Loucy (cell line): Measurements from ENCODE around the gene CELF2.

Experiments
- H2AFZ ChIP-seq: fragments of 200-600 bp; sonication (generic); 2 replicates; pipeline ENCODE4 v1.6.0; 2016; ENCODE audit warnings: antibody characterized with exemption, mild to moderate bottlenecking, low read length, moderate library complexity
- H3F3A ChIP-seq: fragments of 200-600 bp; 2 replicates; pipeline ENCODE4 v1.6.0; 2016; ENCODE audit warnings: antibody characterized with exemption, low read depth, mild to moderate bottlenecking
- H3K27me3 ChIP-seq: fragments of 200-600 bp; sonication (generic); 2 replicates; pipeline ENCODE4 v1.6.1; 2014; ENCODE audit warnings: low read length, mild to moderate bottlenecking; ENCODE audit not compliant: insufficient read depth, poor library complexity, severe bottlenecking
- H3K36me3 ChIP-seq: fragments of 200-600 bp; sonication (generic); 2 replicates; pipeline ENCODE4 v1.6.1; 2016; ENCODE audit warnings: low read length; ENCODE audit not compliant: insufficient read depth
- H3K4me1 ChIP-seq: fragments of 200-600 bp; sonication (generic); 2 replicates; pipeline ENCODE4 v1.5.1; 2014; ENCODE audit warnings: low read length, mild to moderate bottlenecking; ENCODE audit not compliant: insufficient read depth, poor library complexity, severe bottlenecking
- H3K4me2 ChIP-seq: fragments of 200-600 bp; sonication (generic); 2 replicates; pipeline ENCODE4 v1.6.0; 2014; ENCODE audit warnings: antibody characterized with exemption, low read length, low read depth, mild to moderate bottlenecking; ENCODE audit not compliant: poor library complexity, severe bottlenecking
- H3K4me3 ChIP-seq: fragments of 200-600 bp; sonication (generic); 2 replicates; pipeline ENCODE4 v1.5.1; 2014; ENCODE audit warnings: low read length, mild to moderate bottlenecking, mixed read lengths; ENCODE audit not compliant: poor library complexity, severe bottlenecking
- H3K79me2 ChIP-seq: fragments of 200-600 bp; sonication (generic); 2 replicates; pipeline ENCODE4 v1.6.1; 2014; ENCODE audit warnings: low read length; ENCODE audit not compliant: insufficient read depth
- H3K9ac ChIP-seq: fragments of 200-600 bp; sonication (generic); 2 replicates; pipeline ENCODE4 v1.6.0; 2014; ENCODE audit warnings: mild to moderate bottlenecking, low read depth, low read length, moderate library complexity; ENCODE audit not compliant: poor library complexity, severe bottlenecking
- H3K9me2 ChIP-seq: fragments of 200-600 bp; sonication (generic); replicated peaks from 2 replicates; pipeline ENCODE4 v1.6.1; 2016; ENCODE audit warnings: low read depth, low read length, mixed read lengths
- H3K9me3 ChIP-seq: fragments of 200-600 bp; sonication (generic); 2 replicates; pipeline ENCODE4 v1.6.1; 2014; ENCODE audit warnings: mild to moderate bottlenecking, antibody characterized with exemption, low read length, low read depth; ENCODE audit not compliant: insufficient read depth
- H4K20me1 ChIP-seq: fragments of 200-600 bp; sonication (generic); 2 replicates; pipeline ENCODE4 v1.6.0; 2014; ENCODE audit warnings: antibody characterized with exemption, low read length, mild to moderate bottlenecking; ENCODE audit not compliant: insufficient read depth, poor library complexity, severe bottlenecking
- EZH2phosphoT487 ChIP-seq: fragments of 200-600 bp; IDR thresholded peaks from 2 replicates; pipeline ENCODE4 v1.6.1; 2018; ENCODE audit warnings: antibody characterized with exemption, mild to moderate bottlenecking, moderate library complexity, borderline replicate concordance
- TF ChIP-seq, protein P1 (sequence below): fragments of 200-600 bp; sonication (generic); conservative IDR thresholded peaks from 2 replicates; pipeline ENCODE4 v1.5.1; 2014; ENCODE audit warnings: mild to moderate bottlenecking, antibody characterized with exemption, low read length

CELF2 gene

DNA sequence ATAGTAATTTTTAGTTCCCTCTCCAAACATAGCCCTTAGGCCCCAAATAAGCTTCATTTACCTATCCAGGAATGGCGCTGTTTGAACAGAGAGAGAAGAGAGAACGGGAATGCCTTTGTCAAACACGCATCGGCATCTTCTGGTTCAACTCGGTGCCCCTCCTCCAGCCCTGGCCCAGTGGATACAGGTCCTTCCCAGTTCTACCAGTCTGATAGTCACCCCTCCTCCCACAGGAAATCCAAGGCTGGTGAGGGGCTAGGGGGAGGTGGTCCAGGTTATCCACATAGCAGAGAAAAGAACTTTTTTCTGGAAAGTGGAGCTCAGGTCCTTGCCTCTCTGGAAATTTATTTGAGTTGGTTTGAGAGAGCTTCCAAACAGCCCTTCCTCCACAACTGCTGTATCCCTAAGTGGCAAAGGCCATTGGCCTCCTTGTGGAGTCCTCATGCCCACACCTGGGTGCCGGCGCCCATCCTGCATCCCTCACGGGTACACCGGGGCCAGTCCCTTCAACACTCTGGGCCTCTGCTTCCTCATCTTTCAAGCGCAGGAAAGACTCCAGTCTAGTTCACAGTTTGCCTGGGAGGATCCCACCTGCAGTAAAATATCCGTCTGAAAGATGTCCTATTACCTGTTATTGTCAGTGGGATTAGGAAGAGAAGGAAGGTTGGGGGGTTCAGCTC is 287.4 kb downstream of the CELF2 start:
- Histone ChIP-seq H3K9ac (no peak overlapping the region), H3F3A (no peaks in the 10 kb centered on the region), H3K79me2 (peaks cover 6% of the 10 kb centered on the region; the same call in 1 of the 2 replicates), H3K4me2 (no peak overlapping the region), H2AFZ (no peak overlapping the region), H3K9me3 (0 out of 2 replicates have a peak, but pooled peaks cover 5% of the 10 kb centered on the region), H3K4me1 (no peaks in the 10 kb centered on the region), H3K36me3 (peaks cover 96% of the 10 kb centered on the region), H3K9me2 (no peaks in the 10 kb centered on the region), H4K20me1 (no peaks in the 10 kb centered on the region), H3K4me3 (no peak overlapping the region), H3K27me3 (no peaks in the 10 kb centered on the region)
- TF ChIP-seq EZH2phosphoT487: no peak
- TF ChIP-seq, protein P1, sequence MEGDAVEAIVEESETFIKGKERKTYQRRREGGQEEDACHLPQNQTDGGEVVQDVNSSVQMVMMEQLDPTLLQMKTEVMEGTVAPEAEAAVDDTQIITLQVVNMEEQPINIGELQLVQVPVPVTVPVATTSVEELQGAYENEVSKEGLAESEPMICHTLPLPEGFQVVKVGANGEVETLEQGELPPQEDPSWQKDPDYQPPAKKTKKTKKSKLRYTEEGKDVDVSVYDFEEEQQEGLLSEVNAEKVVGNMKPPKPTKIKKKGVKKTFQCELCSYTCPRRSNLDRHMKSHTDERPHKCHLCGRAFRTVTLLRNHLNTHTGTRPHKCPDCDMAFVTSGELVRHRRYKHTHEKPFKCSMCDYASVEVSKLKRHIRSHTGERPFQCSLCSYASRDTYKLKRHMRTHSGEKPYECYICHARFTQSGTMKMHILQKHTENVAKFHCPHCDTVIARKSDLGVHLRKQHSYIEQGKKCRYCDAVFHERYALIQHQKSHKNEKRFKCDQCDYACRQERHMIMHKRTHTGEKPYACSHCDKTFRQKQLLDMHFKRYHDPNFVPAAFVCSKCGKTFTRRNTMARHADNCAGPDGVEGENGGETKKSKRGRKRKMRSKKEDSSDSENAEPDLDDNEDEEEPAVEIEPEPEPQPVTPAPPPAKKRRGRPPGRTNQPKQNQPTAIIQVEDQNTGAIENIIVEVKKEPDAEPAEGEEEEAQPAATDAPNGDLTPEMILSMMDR: no peak

DNA sequence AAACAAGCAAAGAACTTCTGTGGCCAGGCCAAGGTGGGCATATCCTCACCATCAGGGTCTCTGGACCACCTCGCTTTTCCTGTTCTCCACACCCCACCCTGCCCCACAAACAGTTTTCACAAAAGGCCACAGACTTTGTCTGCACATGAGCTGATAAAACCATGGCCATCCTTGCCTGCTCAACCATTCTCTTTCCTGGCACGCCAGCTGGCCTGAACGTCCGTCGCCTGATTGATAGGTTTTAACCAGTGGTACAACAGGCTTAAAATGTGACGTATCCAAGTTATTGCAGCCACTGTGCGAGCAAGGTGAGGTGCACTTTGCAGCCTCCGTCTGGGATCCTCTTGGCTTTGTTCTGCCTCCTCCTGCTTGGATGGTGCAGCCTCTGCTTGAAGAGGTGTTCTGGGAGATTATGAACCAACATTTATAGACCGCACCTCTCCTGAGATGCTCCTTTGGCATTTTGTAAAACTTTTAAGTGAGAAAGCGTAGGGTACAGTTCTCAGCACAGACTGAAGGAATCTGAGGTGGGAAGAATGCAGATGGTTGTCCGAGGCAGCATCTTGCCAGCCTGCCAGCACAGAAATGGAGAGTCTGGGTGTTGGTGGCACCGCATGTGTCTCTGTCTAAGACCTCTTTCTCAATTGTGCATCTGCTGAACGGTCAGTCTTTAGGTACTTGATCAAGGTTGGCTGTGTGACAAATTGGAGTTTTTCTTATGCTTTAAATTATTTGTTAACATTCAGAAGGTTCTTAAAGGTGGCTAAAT is 288.3 kb downstream of the CELF2 start:
- TF ChIP-seq EZH2phosphoT487: no peak
- TF ChIP-seq, protein P1: no peak
- Histone ChIP-seq H3K9me3 (0 out of 2 replicates have a peak, but pooled peaks cover 5% of the 10 kb centered on the region), H3K9me2 (no peaks in the 10 kb centered on the region), H3K79me2 (peaks cover 6% of the 10 kb centered on the region; the same call in 1 of the 2 replicates), H2AFZ (no peak overlapping the region), H3K9ac (no peak overlapping the region), H3K36me3 (peaks cover 96% of the 10 kb centered on the region), H3K4me3 (no peak overlapping the region), H3K27me3 (no peaks in the 10 kb centered on the region), H3K4me1 (no peaks in the 10 kb centered on the region), H3K4me2 (no peak overlapping the region), H4K20me1 (no peaks in the 10 kb centered on the region), H3F3A (no peaks in the 10 kb centered on the region)

DNA sequence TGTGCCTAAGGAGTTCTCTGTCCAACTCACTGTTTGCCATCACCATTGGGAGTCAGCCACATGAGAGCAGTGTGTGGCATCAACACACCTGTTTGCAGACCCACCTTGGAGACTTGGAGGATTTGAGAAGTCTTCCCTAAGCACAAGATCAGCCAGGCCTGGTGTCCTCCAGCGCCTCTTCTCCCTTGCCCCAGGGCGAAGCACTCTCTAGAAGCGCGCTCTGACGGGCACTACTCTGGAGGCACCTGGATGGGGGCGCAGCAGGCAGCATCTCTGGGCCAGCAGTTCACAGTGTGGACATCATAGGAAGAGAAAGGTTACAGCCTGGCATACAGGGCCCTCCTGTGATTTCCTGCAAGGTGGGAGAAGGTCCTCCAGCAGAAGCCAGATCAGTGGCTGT is 289.3 kb downstream of the CELF2 start:
- Histone ChIP-seq H3K4me3 (no peak overlapping the region), H3K4me2 (no peak overlapping the region), H3K9me3 (0 out of 2 replicates have a peak, but pooled peaks cover 5% of the 10 kb centered on the region), H4K20me1 (no peaks in the 10 kb centered on the region), H3K9ac (no peak overlapping the region), H3K4me1 (no peaks in the 10 kb centered on the region), H3F3A (0 out of 2 replicates have a peak, but pooled peaks cover 2% of the 10 kb centered on the region), H3K79me2 (peaks cover 6% of the 10 kb centered on the region; the same call in 1 of the 2 replicates), H3K36me3 (peaks cover 100% of the 10 kb centered on the region), H3K9me2 (no peaks in the 10 kb centered on the region), H2AFZ (no peak overlapping the region), H3K27me3 (no peaks in the 10 kb centered on the region)
- TF ChIP-seq, protein P1: no peak
- TF ChIP-seq EZH2phosphoT487: no peak
